DMS79 treated with DMSO at 0.1 percent for 48 hours (cell line): ENCODE measurements around the gene TMEM132E.

Experiments used
- DNase-seq: peaks from one replicate; lab custom pipeline; 2025; lab: John Stamatoyannopoulos, UW

Gene TMEM132E

GRCh38 chr17:34601416-34601815 is 22.0 kb downstream of the TMEM132E start:
- DNase-seq = no peak

GRCh38 chr17:34603974-34604373 is 24.6 kb downstream of the TMEM132E start:
- DNase-seq = no peak

DNA sequence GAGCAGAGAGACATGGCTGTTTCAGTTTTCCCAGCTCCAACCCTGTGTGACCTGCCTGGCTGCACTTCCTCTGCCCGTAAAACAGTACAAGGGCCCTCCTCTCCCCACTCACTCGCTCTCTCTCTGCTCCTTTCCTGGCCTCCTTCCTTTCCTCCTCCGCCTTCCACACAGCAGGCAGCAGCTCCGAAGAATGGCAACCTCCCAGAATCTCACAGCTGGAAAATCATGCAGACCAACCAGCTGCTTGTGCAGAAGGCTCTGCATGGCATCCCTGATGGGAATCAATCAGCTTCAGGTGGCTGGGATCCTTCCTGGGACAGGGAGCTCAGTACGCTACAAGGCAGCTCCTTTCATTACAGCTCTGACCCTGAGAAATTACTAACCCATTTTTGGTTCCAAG is 27.4 kb downstream of the TMEM132E start:
- DNase-seq = no peak

- no peak for DNase-seq
Measured at GRCh38 chr17:34607917-34608316, 28.5 kb downstream of the TMEM132E start.

DNA sequence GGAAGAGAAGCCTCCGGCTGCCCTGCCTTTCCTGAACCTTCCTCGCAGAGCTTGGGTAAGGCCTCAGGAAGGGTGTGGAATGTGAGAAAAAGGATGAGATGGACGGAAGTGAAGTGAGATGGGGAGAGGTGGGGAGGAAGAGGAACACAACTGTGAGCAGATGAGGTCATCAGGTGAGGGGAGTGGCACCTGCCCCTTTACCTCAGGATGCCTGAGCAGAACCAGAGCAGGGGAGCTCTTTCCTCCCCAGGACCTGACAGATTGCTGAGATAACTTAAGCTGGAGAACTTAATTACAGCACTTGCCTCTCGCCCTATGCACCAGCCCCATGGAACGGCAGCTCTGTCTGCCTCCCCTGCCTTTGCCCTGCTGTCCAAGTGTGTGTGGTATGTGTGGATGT is 29.8 kb downstream of the TMEM132E start:
- no peak for DNase-seq

GRCh38 chr17:34610039-34610438 is 30.7 kb downstream of the TMEM132E start:
- no peak for DNase-seq

DNA sequence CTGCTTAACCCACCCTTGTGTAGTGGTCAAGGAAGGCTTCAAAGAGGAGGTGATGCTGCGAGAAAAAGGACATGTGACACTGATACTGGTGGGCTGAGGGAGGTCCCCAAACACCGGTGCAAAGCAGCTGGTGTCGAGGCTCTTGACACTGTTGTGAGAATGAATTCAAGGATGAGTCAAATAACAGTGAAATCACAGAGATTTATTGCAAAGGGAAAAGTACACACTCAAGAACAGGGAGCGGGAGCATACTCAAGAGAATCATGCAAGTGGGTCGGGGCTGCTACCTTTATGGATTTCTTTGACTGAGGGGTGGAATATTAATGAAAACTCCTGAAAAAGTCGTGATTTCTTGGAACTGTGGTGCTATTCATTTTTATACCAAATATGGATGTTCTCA is 31.1 kb downstream of the TMEM132E start:
- no peak for DNase-seq

- DNase-seq = peak; percentile 82
Measured at GRCh38 chr17:34613064-34614019, 34.0 kb downstream of the TMEM132E start.

DNA sequence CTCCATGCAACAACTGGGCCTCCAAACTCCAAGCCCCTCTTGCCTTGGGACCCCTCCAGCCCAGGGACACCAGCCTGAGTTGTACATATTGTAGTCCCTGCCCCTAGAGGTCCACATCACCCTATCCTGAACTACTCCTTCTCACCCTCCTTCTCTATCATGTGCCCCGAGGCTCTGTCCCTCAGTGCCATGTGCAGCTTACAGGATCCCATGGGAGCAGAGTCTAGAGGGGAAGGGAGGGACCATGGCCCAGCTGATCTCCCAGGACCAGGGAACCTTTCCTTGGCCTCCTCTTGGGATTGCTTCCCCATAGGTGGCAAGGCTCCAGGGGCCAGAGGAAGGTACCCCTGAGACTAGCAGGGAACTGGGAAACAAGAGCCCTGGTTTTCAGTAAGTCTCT is 35.3 kb downstream of the TMEM132E start:
- peak; percentile 18 for DNase-seq

DNA sequence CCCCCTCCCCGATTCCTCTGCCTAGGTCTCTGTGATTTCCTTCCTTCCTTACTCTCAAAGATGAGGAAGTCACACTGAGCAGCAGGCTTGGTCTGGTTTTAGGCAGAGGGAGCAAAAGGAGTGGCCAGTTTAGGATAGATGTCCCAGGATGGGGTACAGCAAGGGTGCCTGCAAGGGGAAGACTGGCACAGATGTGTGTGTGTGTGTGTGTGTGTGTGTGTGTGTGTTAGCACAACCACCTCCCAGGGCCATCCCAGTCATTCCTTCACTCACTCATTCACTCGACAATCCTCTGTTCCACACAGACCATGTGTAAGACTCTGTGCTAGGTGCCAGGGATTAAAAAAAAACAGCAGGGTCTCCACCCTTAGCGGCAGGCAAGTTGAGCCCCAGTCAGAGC is 35.9 kb downstream of the TMEM132E start:
- no peak for DNase-seq

DNA sequence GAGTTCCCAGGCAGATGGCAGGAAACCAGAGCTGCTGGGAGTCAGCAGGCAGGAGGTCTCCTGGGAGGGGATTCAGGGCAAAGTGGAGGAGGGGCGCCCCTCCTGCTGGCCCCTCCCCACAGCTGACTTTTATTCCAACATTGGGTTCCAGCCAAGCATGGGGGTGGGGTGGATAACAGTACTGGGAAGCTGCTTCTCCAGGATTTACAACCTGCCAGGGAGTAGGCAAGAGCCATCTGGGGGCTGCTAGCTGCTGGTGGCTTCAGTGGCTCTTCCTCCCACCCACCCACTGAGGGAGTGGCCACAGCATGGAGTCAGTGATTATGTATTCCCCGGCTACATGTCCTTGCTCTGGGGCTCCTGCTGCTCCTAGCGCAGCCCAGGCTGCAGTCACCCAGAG is 36.8 kb downstream of the TMEM132E start:
- peak; percentile 71 for DNase-seq

GRCh38 chr17:34617398-34617797 is 38.0 kb downstream of the TMEM132E start:
- no peak for DNase-seq

GRCh38 chr17:34619687-34620217 is 40.4 kb downstream of the TMEM132E start:
- no peak for DNase-seq

GRCh38 chr17:34620458-34620857 is 41.1 kb downstream of the TMEM132E start:
- no peak for DNase-seq

- no peak for DNase-seq
Measured at GRCh38 chr17:34622862-34623623, 43.7 kb downstream of the TMEM132E start.

- DNase-seq = peak; percentile 17
Measured at GRCh38 chr17:34623856-34624766, 44.7 kb downstream of the TMEM132E start.

DNA sequence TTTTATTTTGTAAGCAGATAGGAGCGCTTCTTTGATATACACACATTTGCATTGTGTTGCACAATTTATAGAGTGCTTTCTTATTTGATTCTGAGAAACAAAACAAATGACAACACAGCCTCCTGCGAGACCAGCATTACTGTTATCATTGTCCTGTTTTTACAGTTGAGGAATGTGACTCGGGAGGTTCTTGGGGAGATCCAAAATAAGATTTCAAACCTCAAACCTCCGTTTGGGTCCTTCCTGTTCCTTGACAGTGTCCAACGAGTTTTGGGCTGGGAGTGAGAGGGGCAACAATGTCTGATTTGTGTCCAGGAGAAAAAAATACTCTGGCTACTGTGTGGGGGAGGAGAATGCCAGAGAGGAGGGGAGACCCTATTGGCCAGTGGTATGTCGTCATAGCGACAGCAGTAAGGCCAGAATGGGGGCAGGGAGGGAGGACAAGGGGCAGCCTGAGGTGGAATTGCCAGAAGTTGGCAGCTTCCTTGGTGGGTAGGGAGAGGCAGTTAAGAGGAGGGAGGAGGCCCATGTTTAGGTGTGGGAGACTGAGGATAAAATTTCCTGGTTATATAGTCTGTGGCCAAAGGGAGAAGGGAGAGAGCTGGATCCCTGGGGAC is 45.5 kb downstream of the TMEM132E start:
- DNase-seq = no peak

DNA sequence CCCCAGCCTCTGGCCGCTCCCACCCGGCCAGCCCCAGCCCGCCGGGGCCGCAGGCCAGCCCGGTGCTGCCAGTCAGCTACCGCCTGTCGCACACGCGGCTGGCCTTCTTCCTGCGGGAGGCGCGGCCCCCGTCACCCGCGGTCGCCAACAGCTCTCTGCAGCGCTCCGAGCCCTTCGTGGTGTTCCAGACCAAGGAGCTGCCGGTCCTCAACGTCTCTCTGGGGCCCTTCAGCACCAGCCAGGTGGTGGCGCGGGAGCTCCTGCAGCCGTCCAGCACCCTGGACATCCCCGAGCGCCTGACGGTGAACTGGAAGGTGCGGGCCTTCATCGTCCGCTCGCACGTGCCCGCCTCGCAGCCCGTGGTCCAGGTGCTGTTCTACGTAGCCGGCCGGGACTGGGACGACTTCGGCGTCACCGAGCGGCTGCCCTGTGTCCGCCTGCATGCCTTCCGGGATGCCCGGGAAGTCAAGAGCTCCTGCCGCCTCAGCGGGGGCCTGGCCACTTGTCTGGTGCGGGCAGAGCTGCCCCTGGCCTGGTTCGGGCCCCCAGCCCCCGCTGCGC is 46.8 kb downstream of the TMEM132E start:
- DNase-seq = no peak

- no peak for DNase-seq
Measured at GRCh38 chr17:34628879-34629278, 49.5 kb downstream of the TMEM132E start.

DNA sequence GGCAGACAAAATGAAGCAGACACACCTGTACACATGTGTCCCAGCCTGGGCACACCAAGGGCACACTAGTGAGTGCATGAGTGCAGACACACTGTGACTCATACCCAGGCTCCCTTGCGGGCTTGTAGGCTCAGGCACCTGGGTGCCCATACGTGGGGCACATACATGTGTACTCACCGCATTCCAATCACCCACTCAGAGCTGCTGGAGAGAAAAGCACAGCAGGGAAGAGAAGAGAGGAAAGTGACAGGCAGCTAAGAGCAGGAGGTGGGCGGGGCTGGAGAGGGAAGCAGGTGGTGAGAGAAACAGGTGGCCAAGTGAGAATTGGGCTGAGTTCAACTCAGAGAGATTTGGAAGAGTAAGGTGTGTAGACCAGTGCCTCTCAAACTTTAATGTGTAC is 54.0 kb downstream of the TMEM132E start:
- DNase-seq = peak; percentile 83

DNA sequence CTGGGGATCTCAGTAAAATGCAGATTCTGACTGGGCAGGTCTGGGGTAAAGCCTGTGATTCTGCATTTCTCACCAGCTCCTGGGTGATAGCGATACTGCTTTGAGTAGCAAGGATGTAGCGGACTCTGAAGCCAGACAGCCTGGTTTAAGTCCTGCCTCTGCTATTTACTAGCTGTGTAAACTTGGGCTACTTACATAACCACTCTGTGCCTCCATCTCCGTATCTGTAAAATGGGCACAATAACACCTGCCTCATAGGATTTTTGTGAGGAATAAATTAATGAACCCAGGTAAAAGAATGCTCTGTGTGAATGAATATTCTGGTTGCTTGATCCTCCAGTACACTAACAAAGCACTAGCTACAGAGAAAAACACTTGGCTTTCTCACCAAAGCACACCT is 54.4 kb downstream of the TMEM132E start:
- no peak for DNase-seq
